HG02870 (cell line): ENCODE data around the gene CD244.

Source experiments
- ATAC-seq: cut with Tn5 transposase; IDR thresholded peaks from one replicate; pipeline ENCODE4 v1.9.1; 2021; ENCODE audit warnings: mild to moderate bottlenecking, moderate library complexity; ENCODE audit not compliant: unreplicated experiment

CD244 gene

GRCh38 chr1:160850993-160851392, 11.7 kb downstream of the CD244 start:
- no peak for ATAC-seq

GRCh38 chr1:160850541-160850940, 12.1 kb downstream of the CD244 start:
- ATAC-seq, result no peak

- no peak for ATAC-seq
Measured at GRCh38 chr1:160846281-160846680, 16.4 kb downstream of the CD244 start.

- ATAC-seq, result no peak
Measured at GRCh38 chr1:160844447-160845232, 18.0 kb downstream of the CD244 start.

- no peak for ATAC-seq
Measured at GRCh38 chr1:160841079-160841478, 21.6 kb downstream of the CD244 start.

- no peak for ATAC-seq
Measured at GRCh38 chr1:160839746-160840145, 22.9 kb downstream of the CD244 start.

GRCh38 chr1:160838888-160839287, 23.8 kb downstream of the CD244 start:
- no peak for ATAC-seq

- ATAC-seq, result peak; percentile 89
Measured at GRCh38 chr1:160837558-160838205, 25.0 kb downstream of the CD244 start.

GRCh38 chr1:160836981-160837557, 25.6 kb downstream of the CD244 start:
- ATAC-seq, result no peak

- ATAC-seq, result no peak
Measured at GRCh38 chr1:160836561-160836960, 26.1 kb downstream of the CD244 start.

GRCh38 chr1:160835751-160836150, 26.9 kb downstream of the CD244 start:
- no peak for ATAC-seq

- ATAC-seq, result no peak
Measured at GRCh38 chr1:160834945-160835565, 27.6 kb downstream of the CD244 start.

- no peak for ATAC-seq
Measured at GRCh38 chr1:160830321-160831153, 32.1 kb downstream of the CD244 start.

- ATAC-seq, result no peak
Measured at GRCh38 chr1:160829766-160830165, 32.9 kb downstream of the CD244 start.

GRCh38 chr1:160827418-160827817, 35.3 kb downstream of the CD244 start:
- no peak for ATAC-seq

- ATAC-seq, result no peak
Measured at GRCh38 chr1:160826546-160826945, 36.1 kb downstream of the CD244 start.

GRCh38 chr1:160823296-160823695, 39.4 kb downstream of the CD244 start:
- ATAC-seq, result no peak

- ATAC-seq, result no peak
Measured at GRCh38 chr1:160821627-160822026, 41.1 kb downstream of the CD244 start.

GRCh38 chr1:160819186-160819585, 43.5 kb downstream of the CD244 start:
- no peak for ATAC-seq

GRCh38 chr1:160818207-160818937, 44.3 kb downstream of the CD244 start:
- ATAC-seq, result no peak
